Keratinocyte (primary cell): ENCODE results near the gene CDH18.

Source experiments
- EZH2 ChIP-seq: IDR thresholded peaks from one replicate; pipeline ENCODE4 v1.6.1; 2012; ENCODE audit warnings: inconsistent platforms, mild to moderate bottlenecking, low read length, moderate library complexity
- TF ChIP-seq, protein P1 (sequence below), 3 experiments: IDR thresholded peaks in 1 of 3; conservative IDR thresholded peaks in 1 of 3; optimal IDR thresholded peaks in 1 of 3; 2 replicates in 2 of 3; 3 replicates in 1 of 3; pipeline versions ENCODE3 to v1.5.1; 2011; ENCODE audit warnings: low read length in 3 of 3, mild to moderate bottlenecking in 3 of 3, moderate library complexity in 2 of 3, control low read depth in 1 of 3, inconsistent platforms in 1 of 3; ENCODE audit not compliant: insufficient read depth in 2 of 3; ENCODE audit errors: extremely low read depth in 1 of 3

- TF ChIP-seq EZH2 = no peak
- TF ChIP-seq, protein P1, sequence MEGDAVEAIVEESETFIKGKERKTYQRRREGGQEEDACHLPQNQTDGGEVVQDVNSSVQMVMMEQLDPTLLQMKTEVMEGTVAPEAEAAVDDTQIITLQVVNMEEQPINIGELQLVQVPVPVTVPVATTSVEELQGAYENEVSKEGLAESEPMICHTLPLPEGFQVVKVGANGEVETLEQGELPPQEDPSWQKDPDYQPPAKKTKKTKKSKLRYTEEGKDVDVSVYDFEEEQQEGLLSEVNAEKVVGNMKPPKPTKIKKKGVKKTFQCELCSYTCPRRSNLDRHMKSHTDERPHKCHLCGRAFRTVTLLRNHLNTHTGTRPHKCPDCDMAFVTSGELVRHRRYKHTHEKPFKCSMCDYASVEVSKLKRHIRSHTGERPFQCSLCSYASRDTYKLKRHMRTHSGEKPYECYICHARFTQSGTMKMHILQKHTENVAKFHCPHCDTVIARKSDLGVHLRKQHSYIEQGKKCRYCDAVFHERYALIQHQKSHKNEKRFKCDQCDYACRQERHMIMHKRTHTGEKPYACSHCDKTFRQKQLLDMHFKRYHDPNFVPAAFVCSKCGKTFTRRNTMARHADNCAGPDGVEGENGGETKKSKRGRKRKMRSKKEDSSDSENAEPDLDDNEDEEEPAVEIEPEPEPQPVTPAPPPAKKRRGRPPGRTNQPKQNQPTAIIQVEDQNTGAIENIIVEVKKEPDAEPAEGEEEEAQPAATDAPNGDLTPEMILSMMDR (optimal IDR thresholded peaks at IDR 0.05 in 1 of 3, IDR thresholded peaks at IDR 0.05 in 1 of 3, conservative IDR thresholded peaks at IDR 0.05 in 1 of 3; ENCODE audit: extremely low read depth in 1 of 3, insufficient read depth in 2 of 3, low read length in 3 of 3) = no peak
Measured at GRCh38 chr5:19488786-19489185, 499.2 kb downstream of the CDH18 start.
